Loucy (cell line): ENCODE results near the gene NEK7.

Experiments used
- CTCF ChIP-seq: fragments of 200-600 bp; sonication (generic); conservative IDR thresholded peaks from 2 replicates; pipeline ENCODE4 v1.5.1; 2014; ENCODE audit warnings: mild to moderate bottlenecking, antibody characterized with exemption, low read length
- EZH2phosphoT487 ChIP-seq: fragments of 200-600 bp; IDR thresholded peaks from 2 replicates; pipeline ENCODE4 v1.6.1; 2018; ENCODE audit warnings: antibody characterized with exemption, mild to moderate bottlenecking, moderate library complexity, borderline replicate concordance

GRCh38 chr1:198162091-198162767 lies 5.4 kb downstream of the NEK7 start:
- TF ChIP-seq CTCF (no peak), EZH2phosphoT487 (no peak)
